Lower leg skin (tissue), 4 donors: Measurements from ENCODE around the gene RERE. TPM values are rescaled to one million over a fixed set of nuclear protein-coding genes. Genes with fewer than 3 reads are reported as not detected.

ENCODE experiments used
- DNase-seq, 2 donors: peaks; one replicate each; pipeline ENCODE4 v3.0.0-alpha.2; 2019; ENCODE audit warnings: low spot score in 2 of 2
- H3K4me3 ChIP-seq: fragments of 200-600 bp; sonication (generic); 2 replicates; pipeline ENCODE4 v1.5.1; 2017; ENCODE audit warnings: mild to moderate bottlenecking, low read depth; ENCODE audit not compliant: poor library complexity, severe bottlenecking
- POLR2A ChIP-seq, 2 donors: fragments of 450-650 bp; IDR thresholded peaks; one replicate each; pipeline ENCODE4 v1.6.1; 2016 to 2017; ENCODE audit warnings: antibody characterized with exemption in 2 of 2, mild to moderate bottlenecking in 1 of 2, moderate library complexity in 1 of 2
- WGBS, 2 donors: methylation state at CpG; one replicate each; pipeline ENCODE4 v1.1.5; 2018; 5-methylcytosine and 5-hydroxymethylcytosine counted together
- intact Hi-C: fragments of 100-400 bp; cut with DNase I; formaldehyde crosslinking; loops from one replicate; pipeline ENCODE4 v1.15.0; 2023; ENCODE audit warnings: low total_unique reads
- total RNA-seq, 4 donors: library from RNA; depleted of rRNA; stranded (reverse); fragments of >200 nt; gene quantifications; one replicate each; pipeline ENCODE4 v1.1.0, GENCODE V29; 2016
- TF ChIP-seq, protein P1 (sequence below), 3 donors: fragments of 450-650 bp; IDR thresholded peaks; one replicate each; pipeline ENCODE4 v1.5.1; 2016; ENCODE audit warnings: antibody characterized with exemption in 3 of 3, mild to moderate bottlenecking in 3 of 3, moderate library complexity in 2 of 3

RERE gene
- total RNA-seq, 4 donors from 2014 or later = 41.0 to 84.9 (median 76.8) TPM

- TF ChIP-seq, protein P1, sequence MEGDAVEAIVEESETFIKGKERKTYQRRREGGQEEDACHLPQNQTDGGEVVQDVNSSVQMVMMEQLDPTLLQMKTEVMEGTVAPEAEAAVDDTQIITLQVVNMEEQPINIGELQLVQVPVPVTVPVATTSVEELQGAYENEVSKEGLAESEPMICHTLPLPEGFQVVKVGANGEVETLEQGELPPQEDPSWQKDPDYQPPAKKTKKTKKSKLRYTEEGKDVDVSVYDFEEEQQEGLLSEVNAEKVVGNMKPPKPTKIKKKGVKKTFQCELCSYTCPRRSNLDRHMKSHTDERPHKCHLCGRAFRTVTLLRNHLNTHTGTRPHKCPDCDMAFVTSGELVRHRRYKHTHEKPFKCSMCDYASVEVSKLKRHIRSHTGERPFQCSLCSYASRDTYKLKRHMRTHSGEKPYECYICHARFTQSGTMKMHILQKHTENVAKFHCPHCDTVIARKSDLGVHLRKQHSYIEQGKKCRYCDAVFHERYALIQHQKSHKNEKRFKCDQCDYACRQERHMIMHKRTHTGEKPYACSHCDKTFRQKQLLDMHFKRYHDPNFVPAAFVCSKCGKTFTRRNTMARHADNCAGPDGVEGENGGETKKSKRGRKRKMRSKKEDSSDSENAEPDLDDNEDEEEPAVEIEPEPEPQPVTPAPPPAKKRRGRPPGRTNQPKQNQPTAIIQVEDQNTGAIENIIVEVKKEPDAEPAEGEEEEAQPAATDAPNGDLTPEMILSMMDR (IDR thresholded peaks at IDR 0.05) = no peak
- no peak for TF ChIP-seq POLR2A (IDR thresholded peaks at IDR 0.05)
- H3K4me3 ChIP-seq = no peak overlapping the region
- 72 to 75% methylated on average over 7 of the region's 7 CpGs for WGBS, 2 donors
- no peak for DNase-seq
- intact Hi-C loops = no loop called here
These were observed 137.3 kb downstream of the RERE start for GRCh38 chr1:8679929-8680663.

- DNase-seq = no peak
- TF ChIP-seq, protein P1 (IDR thresholded peaks at IDR 0.05) = no peak
- no peak for TF ChIP-seq POLR2A (IDR thresholded peaks at IDR 0.05)
- no peak overlapping the region for H3K4me3 ChIP-seq
- intact Hi-C loops = no loop called here
- WGBS, 2 donors = 37 to 56% methylated on average over 2 of the region's 2 CpGs
These were observed 138.0 kb downstream of the RERE start for GRCh38 chr1:8679395-8679800.

GRCh38 chr1:8678673-8679394 is 138.6 kb downstream of the RERE start:
- intact Hi-C loops = no loop called here
- WGBS, 2 donors = 72 to 73% methylated on average over 4 of the region's 4 CpGs
- TF ChIP-seq, protein P1 (IDR thresholded peaks at IDR 0.05) = no peak
- TF ChIP-seq POLR2A (IDR thresholded peaks at IDR 0.05) = no peak
- H3K4me3 ChIP-seq = no peak overlapping the region
- DNase-seq = no peak

DNA sequence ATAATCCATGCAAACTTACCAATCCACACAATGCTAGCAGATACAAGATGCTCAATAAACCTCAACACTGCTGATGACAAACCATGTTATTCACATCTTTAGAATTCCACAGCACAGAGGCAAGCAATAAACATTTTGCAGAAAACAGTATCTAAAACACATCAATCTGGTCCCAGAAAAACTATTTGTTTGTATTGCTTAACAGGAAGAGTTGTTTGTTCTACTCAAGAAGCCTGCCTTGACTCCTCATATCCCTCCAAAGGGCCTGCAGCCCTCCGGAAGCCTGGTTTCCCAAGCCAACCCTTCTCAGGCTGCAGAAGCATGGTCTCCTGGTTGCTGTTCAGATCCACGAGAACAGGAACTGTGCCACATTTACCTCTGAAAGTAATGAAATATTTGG is 139.7 kb downstream of the RERE start:
- DNase-seq = no peak
- intact Hi-C loops = no loop called here
- no peak for TF ChIP-seq POLR2A (IDR thresholded peaks at IDR 0.05)
- TF ChIP-seq, protein P1 (IDR thresholded peaks at IDR 0.05) = no peak
- WGBS, 2 donors = 85 to 95% methylated on average over 2 of the region's 2 CpGs
- no peak overlapping the region for H3K4me3 ChIP-seq

DNA sequence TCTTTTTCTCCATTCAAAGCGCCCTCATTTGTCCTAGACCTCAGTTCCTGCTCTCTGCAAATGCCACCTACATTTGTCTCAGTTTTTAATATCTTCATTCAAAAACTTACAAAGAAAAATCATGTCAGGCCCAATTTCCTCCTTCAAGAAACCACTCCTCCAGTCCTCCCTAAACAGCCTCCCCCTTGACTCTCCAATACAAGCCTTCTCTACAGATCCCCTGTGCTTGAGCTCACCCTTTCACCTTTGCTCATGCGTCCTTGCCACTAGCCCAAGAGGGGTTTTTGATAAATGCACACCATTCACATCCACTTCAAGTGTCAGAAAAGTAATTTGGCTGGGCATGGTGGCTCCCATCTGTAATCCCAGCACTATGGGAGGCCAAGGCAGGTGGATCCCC is 140.6 kb downstream of the RERE start:
- no peak for DNase-seq
- no peak overlapping the region for H3K4me3 ChIP-seq
- intact Hi-C loops = no loop called here
- WGBS, 2 donors = 92 to 97% methylated on average over 2 of the region's 2 CpGs
- TF ChIP-seq, protein P1 (IDR thresholded peaks at IDR 0.05) = no peak
- no peak for TF ChIP-seq POLR2A (IDR thresholded peaks at IDR 0.05)
